ENCODE measurements around the gene ARID3A.
A peak's percentile ranks its signal among the peaks of the same experiment; 100 is the strongest.

The ARID3A gene

GRCh38 chr19:913080-913748 is 12.6 kb upstream of the ARID3A start, which contains the start of gene R3HDM4:
TSS of gene R3HDM4 (minus strand) at chr19:913219. CDS start at chr19:913157, 62 bp downstream.
- peak within 1 kb of the TSS; percentile 84 for H3K4me3 Mint-ChIP-seq
- DNase-seq (ENCODE audit: low spot score) = peak; percentile 83

GRCh38 chr19:916645-917322 is 9.1 kb upstream of the ARID3A start:
- no peak overlapping the region for H3K27ac Mint-ChIP-seq
- no peaks in the 10 kb centered on the region for H3K9me3 Mint-ChIP-seq
- H3K4me1 Mint-ChIP-seq (ENCODE audit: low read depth) = peaks cover 8% of the 10 kb centered on the region
- DNase-seq (ENCODE audit: low spot score) = no peak
- H3K4me3 Mint-ChIP-seq = no peak overlapping the region
- no peaks in the 10 kb centered on the region for H3K36me3 Mint-ChIP-seq (ENCODE audit: low read depth)
- peaks cover 11% of the 10 kb centered on the region for H3K27me3 Mint-ChIP-seq (ENCODE audit: low read depth)

More at GRCh38 chr19:913080-913748, 12.6 kb upstream of the ARID3A start, which contains the start of gene R3HDM4:
- Mint-ChIP-seq H3K27me3 (ENCODE audit: low read depth) (peaks cover 6% of the 10 kb centered on the region), H3K9me3 (no peaks in the 10 kb centered on the region), H3K27ac (peak within 1 kb of the TSS; percentile 93), H3K4me1 (ENCODE audit: low read depth) (peaks cover 17% of the 10 kb centered on the region), H3K36me3 (ENCODE audit: low read depth) (peaks cover 10% of the 10 kb centered on the region)

- Mint-ChIP-seq H3K4me1 (ENCODE audit: low read depth) (peaks cover 10% of the 10 kb centered on the region), H3K4me3 (peak within 1 kb of the TSS; percentile 77), H3K27me3 (ENCODE audit: low read depth) (peaks cover 11% of the 10 kb centered on the region), H3K36me3 (ENCODE audit: low read depth) (no peaks in the 10 kb centered on the region), H3K27ac (peak within 1 kb of the TSS; percentile 41), H3K9me3 (no peaks in the 10 kb centered on the region)
- DNase-seq (ENCODE audit: low spot score) = peak; percentile 34
Observed at GRCh38 chr19:917323-918151, 8.3 kb upstream of the ARID3A start, which contains the start of gene KISS1R. TSS of gene KISS1R (plus strand) at chr19:917333. CDS start at chr19:917503, 170 bp downstream.

- Mint-ChIP-seq H3K27ac (peak overlapping the region; percentile 41), H3K36me3 (ENCODE audit: low read depth) (no peaks in the 10 kb centered on the region), H3K9me3 (no peaks in the 10 kb centered on the region), H3K27me3 (ENCODE audit: low read depth) (peaks cover 11% of the 10 kb centered on the region), H3K4me1 (ENCODE audit: low read depth) (peaks cover 10% of the 10 kb centered on the region), H3K4me3 (peak overlapping the region; percentile 77)
- no peak for DNase-seq (ENCODE audit: low spot score)
Observed at GRCh38 chr19:918152-918437, 7.7 kb upstream of the ARID3A start.

GRCh38 chr19:918481-919198 is 7.2 kb upstream of the ARID3A start:
- DNase-seq (ENCODE audit: low spot score) = no peak
- peaks cover 11% of the 10 kb centered on the region for H3K27me3 Mint-ChIP-seq (ENCODE audit: low read depth)
- H3K36me3 Mint-ChIP-seq (ENCODE audit: low read depth) = no peaks in the 10 kb centered on the region
- H3K27ac Mint-ChIP-seq = no peak overlapping the region
- H3K9me3 Mint-ChIP-seq = no peaks in the 10 kb centered on the region
- peaks cover 10% of the 10 kb centered on the region for H3K4me1 Mint-ChIP-seq (ENCODE audit: low read depth)
- H3K4me3 Mint-ChIP-seq = peak overlapping the region; percentile 61

- Mint-ChIP-seq H3K36me3 (ENCODE audit: low read depth) (no peaks in the 10 kb centered on the region), H3K27ac (no peak overlapping the region), H3K4me3 (peak overlapping the region; percentile 61), H3K9me3 (no peaks in the 10 kb centered on the region), H3K27me3 (ENCODE audit: low read depth) (peaks cover 11% of the 10 kb centered on the region), H3K4me1 (ENCODE audit: low read depth) (peaks cover 11% of the 10 kb centered on the region)
- peak; percentile 48 for DNase-seq (ENCODE audit: low spot score)
Observed at GRCh38 chr19:919199-920050, 6.4 kb upstream of the ARID3A start.

- Mint-ChIP-seq H3K27me3 (ENCODE audit: low read depth) (peaks cover 11% of the 10 kb centered on the region), H3K4me3 (peak overlapping the region; percentile 78)
- peak; percentile 77 for DNase-seq (ENCODE audit: low spot score)
Observed at GRCh38 chr19:920051-920864, 5.6 kb upstream of the ARID3A start.

GRCh38 chr19:924553-925086 is 1.2 kb upstream of the ARID3A start:
- Mint-ChIP-seq H3K27me3 (ENCODE audit: low read depth) (no peaks in the 10 kb centered on the region), H3K9me3 (no peaks in the 10 kb centered on the region), H3K27ac (peak overlapping the region; percentile 74), H3K4me3 (peak overlapping the region; percentile 79), H3K36me3 (ENCODE audit: low read depth) (no peaks in the 10 kb centered on the region), H3K4me1 (ENCODE audit: low read depth) (peaks cover 12% of the 10 kb centered on the region)
- DNase-seq (ENCODE audit: low spot score) = peak; percentile 30

More at GRCh38 chr19:920051-920864, 5.6 kb upstream of the ARID3A start:
- H3K36me3 Mint-ChIP-seq (ENCODE audit: low read depth) = no peaks in the 10 kb centered on the region
- H3K4me1 Mint-ChIP-seq (ENCODE audit: low read depth) = peaks cover 12% of the 10 kb centered on the region
- H3K9me3 Mint-ChIP-seq = no peaks in the 10 kb centered on the region
- H3K27ac Mint-ChIP-seq = peak overlapping the region; percentile 72

- Mint-ChIP-seq H3K27me3 (ENCODE audit: low read depth) (no peaks in the 10 kb centered on the region), H3K36me3 (ENCODE audit: low read depth) (peaks cover 3% of the 10 kb centered on the region), H3K9me3 (no peaks in the 10 kb centered on the region), H3K27ac (peak overlapping the region; percentile 74), H3K4me1 (ENCODE audit: low read depth) (peaks cover 12% of the 10 kb centered on the region), H3K4me3 (peak overlapping the region; percentile 79)
- no peak for DNase-seq (ENCODE audit: low spot score)
Observed at GRCh38 chr19:925087-925525, 729 bp upstream of the ARID3A start.

- H3K27ac Mint-ChIP-seq = no peak overlapping the region
- DNase-seq (ENCODE audit: low spot score) = no peak
- peaks cover 8% of the 10 kb centered on the region for H3K4me1 Mint-ChIP-seq (ENCODE audit: low read depth)
Observed at GRCh38 chr19:926323-926588, 421 bp downstream of the ARID3A start.

GRCh38 chr19:926589-927350 is 935 bp downstream of the ARID3A start:
- H3K4me1 Mint-ChIP-seq (ENCODE audit: low read depth) = peaks cover 4% of the 10 kb centered on the region
- no peaks in the 10 kb centered on the region for H3K27me3 Mint-ChIP-seq (ENCODE audit: low read depth)
- H3K27ac Mint-ChIP-seq = peak overlapping the region; percentile 80
- peak; percentile 42 for DNase-seq (ENCODE audit: low spot score)
- peaks cover 3% of the 10 kb centered on the region for H3K36me3 Mint-ChIP-seq (ENCODE audit: low read depth)
- no peaks in the 10 kb centered on the region for H3K9me3 Mint-ChIP-seq
- peak overlapping the region; percentile 81 for H3K4me3 Mint-ChIP-seq

More at GRCh38 chr19:926323-926588, 421 bp downstream of the ARID3A start:
- Mint-ChIP-seq H3K36me3 (ENCODE audit: low read depth) (peaks cover 3% of the 10 kb centered on the region), H3K4me3 (peak overlapping the region; percentile 75), H3K27me3 (ENCODE audit: low read depth) (no peaks in the 10 kb centered on the region), H3K9me3 (no peaks in the 10 kb centered on the region)
